Gastroesophageal sphincter (tissue), 3 donors: Measurements from ENCODE around the gene OR4F6.

ENCODE experiments used
- CTCF ChIP-seq, 4 experiments: fragments of 200-600 bp in 2 of 4; fragments of 450-650 bp in 2 of 4; sonication (generic) in 1 of 4; IDR thresholded peaks; one replicate each; pipeline ENCODE4 v1.5.1; 2017 to 2019; ENCODE audit warnings: antibody characterized with exemption in 4 of 4, mild to moderate bottlenecking in 2 of 4, moderate library complexity in 2 of 4
- EP300 ChIP-seq: sonication (generic); formaldehyde crosslinking; IDR thresholded peaks from one replicate; pipeline ENCODE4 v1.6.1; 2017; ENCODE audit warnings: antibody characterized with exemption, mild to moderate bottlenecking
- POLR2A ChIP-seq, 2 donors: fragments of 450-650 bp; IDR thresholded peaks; one replicate each; pipeline ENCODE4 v1.6.1; 2017; ENCODE audit warnings: antibody characterized with exemption in 2 of 2, mild to moderate bottlenecking in 2 of 2, moderate library complexity in 1 of 2
- POLR2AphosphoS5 ChIP-seq: sonication (generic); formaldehyde crosslinking; IDR thresholded peaks from one replicate; pipeline ENCODE4 v1.6.1; 2017; ENCODE audit warnings: antibody characterized with exemption

- TF ChIP-seq POLR2AphosphoS5 (no peak), POLR2A (IDR thresholded peaks at IDR 0.05) (no peak), EP300 (no peak), CTCF (IDR thresholded peaks at IDR 0.05) (no peak)
These were observed 41.6 kb downstream of the OR4F6 start for GRCh38 chr15:101844916-101845315.
